NCI-H748 (cell line): ENCODE data around the gene PSD.

Experiments used
- DNase-seq: peaks from one replicate; lab custom pipeline; 2025; ENCODE audit not compliant: unreplicated experiment; lab: John Stamatoyannopoulos, UW

Gene PSD

DNA sequence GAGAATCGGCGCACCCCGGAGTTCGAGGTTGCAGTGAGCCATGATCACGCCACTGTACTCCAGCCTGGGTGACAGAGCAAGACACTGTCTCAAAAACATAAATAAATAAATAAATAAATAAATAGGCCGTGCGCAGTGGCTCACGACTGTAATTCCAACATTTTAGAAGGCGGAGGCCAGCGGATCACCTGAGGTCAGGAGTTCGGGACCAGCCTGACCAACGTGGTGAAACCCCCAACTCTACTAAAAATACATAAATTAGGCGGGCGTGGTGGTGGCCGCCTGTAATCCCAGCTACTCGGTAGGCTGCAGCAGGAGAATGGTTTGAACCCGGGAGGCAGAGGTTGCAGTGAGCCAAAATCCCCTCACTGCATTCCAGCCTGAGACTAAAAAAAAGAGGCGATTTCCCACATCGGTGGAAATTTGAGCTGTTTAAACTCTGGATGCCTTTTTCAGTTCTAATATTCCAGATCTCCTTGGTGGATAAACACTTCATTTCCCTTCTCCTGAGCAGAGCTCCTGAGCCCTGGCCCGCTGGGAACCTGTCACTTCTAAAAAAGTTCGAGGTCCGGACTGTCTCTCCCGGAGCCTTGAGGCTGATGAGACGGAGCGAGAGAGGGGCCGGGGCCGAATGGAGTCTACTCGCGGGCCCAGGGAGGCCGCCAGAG is 25.0 kb downstream of the PSD start:
- no peak for DNase-seq

DNA sequence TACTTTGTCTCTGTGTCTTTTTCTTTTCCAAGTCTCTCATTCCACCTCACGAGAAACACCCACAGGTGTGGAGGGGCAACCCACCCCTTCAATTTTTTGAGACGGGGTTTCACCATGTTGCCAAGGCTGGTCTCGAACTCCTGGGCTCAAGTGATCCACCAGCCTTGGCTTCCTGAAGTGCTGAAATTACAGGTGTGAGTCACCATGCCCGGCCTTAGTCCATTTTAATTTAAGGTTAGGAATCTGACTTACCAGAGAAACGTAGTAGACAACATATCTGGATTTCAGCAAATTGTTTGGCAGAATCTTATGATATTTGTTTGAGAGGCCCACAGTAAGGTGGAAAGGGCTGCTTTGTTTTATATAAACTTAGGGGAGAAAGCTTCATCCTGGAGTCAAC is 26.3 kb downstream of the PSD start:
- DNase-seq = no peak

DNA sequence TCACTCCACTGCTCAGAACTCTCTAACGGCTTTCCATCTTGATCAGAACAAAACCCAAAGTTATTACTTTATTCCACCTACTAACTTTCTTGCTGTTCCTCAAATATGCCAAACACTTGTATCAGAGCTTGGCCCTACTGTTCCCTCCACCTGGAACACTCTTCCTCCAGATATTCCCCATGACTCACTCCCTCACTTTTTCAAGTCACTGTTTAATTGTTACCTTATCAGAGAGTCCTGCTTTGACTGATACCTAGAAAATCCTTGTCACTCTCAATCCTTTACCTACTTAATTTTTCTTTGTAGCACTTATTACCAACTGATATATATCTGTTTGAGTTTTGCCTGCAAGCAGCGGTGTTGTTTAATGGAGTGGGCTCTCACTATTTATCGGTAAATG is 28.7 kb downstream of the PSD start:
- no peak for DNase-seq

DNA sequence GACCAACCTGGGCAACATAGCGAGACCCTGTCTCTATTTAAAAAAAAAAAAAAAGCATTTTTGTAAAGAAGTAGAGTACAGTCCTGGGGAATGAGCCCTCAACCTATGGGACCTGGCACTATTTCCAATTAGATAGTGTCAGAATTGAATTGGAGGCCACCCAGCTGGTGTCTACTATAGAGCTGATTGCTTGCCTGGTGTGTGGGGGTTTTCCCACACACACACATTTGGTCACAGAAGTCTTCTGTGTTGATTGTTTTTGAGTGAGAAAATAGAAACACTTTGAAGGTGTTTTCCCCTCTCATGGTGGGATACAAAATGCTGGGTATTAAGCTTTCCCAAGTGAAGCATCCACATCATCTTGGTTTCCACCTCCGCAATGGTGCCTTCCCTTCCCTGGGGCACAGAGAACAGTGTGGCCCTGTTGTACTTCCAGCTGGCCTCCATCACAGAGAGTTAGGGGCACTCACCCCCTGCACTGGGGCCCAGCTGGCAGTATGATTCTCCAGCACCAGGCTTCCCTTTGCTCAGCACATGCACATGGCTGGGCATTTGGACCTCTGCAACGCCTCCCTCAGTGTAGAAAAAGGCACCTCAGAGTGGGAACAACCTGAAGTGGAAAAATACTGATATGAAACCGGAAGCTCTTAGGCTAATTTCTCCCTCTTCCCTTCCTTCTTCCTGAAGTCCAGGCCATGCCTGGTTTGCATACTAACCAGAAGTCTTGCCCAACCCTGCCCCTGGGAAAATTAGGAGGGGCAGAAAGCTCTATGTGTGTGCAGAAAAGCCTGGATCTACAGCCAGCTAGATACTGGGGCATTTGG is 33.8 kb downstream of the PSD start:
- no peak for DNase-seq

DNA sequence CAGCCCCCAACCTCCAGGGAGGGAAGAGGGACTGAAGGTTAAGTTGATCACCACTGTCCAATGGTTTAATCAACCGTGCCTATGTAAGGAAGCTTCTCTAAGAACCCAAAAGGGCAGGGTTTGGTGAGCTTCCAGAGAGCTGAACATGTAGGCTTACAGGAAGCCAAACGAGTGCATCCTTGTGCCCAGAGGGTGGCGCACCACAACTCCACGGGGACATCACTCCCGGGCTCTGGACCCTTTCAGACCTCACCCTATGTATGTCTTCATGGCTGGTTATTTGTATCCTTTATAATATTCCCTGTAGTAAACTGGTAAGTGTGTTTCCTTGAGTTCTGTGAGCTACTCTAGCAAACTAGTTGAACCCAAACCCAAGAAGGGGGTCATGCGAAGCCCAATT is 34.5 kb downstream of the PSD start:
- peak; percentile 18 for DNase-seq

DNA sequence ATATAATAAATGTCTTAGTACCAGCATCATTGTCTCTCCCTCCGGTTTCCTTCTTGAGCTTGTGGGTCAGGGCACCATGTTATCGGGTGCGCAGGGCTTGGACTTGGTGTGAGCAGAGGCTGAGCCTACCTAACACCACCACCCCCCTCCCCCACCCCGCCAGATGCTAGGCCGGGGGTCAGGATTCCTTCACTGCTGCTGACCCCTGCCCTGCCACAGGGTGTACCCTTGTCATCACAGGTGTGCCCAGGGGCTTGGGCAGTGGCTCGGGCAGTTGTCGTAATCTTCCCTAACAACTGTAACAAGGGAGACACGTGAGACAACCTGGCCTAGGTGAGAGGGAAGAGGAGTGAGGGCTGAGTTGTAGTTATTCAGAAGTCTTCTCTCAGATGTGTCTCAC is 35.7 kb downstream of the PSD start:
- DNase-seq = no peak

DNA sequence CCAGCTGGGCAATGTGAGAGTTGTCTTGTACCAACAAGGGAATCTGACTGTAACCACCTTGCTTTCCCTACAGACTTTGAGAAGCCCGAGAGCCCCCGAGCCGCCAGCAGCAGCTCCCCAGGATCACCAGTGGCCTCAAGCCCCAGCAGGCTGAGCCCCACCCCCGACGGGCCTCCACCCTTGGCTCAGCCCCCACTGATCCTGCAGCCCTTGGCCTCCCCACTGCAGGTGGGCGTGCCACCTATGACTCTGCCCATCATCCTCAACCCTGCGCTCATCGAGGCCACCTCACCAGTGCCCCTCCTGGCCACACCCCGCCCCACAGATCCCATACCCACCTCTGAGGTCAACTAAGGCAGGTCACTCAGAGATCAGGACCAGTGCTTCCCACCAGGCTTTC is 36.6 kb downstream of the PSD start:
- DNase-seq = no peak

DNA sequence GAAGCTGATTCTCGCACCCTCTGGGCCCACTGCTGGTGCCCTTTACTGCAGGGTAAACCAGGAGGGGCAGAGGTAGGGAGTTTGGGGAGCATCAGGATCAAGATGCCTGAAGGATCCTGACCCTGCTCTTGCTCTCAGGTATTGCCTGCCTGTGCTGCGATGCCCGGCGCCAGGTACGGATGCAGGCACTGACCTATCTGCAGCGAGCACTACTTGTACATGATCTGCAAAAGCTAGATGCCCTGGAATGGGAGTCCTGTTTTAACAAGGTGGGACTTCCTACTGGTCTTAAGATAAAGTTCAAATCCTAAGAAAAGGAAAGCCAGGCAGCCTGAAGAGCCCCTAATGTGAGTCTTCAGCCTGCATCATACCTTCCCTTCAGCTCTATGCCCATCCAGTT is 39.2 kb downstream of the PSD start:
- no peak for DNase-seq

DNA sequence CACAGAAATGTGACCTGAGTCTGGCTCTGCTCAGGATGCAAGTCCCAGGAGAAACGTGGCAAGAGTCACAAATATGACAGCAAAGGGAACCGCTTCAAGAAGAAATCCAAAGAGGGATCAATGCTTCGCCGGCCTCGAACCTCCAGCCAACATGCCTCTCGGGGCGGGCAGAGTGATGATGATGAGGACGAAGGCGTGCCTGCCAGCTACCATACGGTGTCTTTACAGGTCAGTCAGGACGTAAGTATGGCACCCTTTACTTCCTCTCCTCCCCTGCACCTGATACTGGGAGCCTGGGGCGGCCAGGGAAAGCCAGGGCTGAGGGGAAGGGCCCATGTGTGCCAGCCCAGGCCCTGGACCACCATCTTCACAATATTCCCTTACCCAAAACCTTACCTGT is 41.7 kb downstream of the PSD start:
- no peak for DNase-seq

DNA sequence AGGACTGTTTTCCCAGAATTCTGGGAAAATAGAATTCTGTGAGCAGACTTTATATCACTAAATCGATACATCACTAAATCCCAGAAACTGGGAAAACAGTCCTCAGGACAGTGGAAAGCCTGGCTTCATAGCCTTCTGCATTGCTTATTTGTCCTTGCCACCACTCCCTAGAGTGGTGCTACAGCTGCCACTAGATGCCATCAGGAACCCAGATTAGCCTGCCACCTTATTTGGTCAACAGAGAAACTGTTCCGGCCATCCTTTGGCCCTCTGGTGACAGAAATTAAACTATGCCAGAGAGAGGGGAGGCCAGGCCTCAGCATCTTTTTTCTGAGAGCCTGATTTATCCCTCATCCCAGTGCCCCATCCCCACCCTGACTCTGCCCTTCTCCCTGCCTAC is 42.7 kb downstream of the PSD start:
- DNase-seq = no peak

DNA sequence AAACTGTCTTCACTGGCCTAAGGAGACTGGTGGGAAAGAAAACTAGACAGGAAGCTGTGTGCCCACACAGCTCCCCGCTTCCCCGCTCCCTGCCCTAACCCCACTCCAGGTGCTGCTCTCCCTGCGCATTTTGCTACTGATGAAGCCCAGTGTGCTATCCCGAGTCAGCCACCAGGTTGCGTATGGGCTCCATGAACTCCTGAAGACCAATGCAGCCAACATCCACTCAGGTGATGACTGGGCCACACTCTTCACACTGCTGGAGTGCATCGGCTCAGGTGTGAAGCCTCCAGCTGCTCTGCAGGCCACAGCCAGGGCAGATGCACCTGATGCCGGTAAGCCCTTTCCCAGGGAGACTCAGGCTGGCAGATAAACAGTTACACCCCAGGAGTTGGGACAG is 43.3 kb downstream of the PSD start:
- no peak for DNase-seq

DNA sequence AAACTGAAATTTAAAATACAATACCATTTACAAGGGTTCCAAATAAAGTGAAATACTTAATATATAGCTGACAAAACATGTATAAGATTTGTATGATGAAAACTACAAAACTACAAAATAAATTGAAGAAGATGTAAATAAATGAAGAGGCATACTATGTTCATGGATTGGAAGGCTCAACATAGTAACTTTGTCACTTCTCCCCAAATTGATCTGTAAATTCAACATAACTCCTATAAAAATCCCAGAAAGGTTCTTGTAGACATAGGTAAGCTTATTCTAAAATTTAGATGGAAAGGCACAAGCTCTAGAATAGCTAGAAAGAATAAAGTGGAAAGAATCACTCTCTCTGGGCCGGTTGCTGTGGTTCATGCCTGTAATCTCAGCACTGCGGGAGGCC is 47.3 kb downstream of the PSD start:
- DNase-seq = no peak

DNA sequence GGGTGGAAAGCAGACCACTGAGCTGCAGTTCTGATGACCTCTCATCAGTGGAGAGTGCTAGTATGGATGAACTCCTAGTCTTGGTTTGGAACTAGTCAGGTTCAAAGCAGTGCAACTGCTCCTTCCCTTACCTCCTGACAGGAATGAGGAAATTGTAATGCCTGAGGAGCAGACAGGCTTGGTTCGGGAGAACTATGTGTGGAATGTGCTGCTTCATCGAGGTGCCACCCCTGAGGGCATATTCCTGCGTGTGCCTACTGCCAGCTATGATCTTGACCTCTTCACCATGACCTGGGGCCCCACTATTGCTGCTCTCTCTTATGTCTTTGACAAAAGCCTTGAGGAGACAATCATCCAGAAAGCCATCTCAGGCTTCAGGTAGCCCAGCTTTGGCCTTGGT is 50.5 kb downstream of the PSD start:
- no peak for DNase-seq

DNA sequence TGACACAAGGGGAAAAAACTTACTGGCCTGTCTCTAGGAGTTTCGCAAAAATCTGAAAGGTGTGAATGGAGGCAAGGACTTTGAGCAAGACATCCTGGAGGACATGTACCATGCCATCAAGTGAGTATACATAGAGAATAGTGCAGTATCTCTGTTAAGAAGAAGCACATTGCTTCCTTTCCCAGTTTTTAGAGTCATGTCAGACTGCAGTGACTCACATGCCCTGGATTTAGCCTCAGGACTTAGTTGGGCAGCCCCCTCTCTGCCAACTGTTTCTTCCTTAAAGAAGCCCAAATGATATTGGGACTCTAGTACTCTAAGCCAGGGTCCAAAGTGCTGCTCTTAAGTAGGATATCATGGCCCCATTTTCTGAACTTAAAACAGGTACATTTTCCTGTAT is 51.1 kb downstream of the PSD start:
- no peak for DNase-seq

DNA sequence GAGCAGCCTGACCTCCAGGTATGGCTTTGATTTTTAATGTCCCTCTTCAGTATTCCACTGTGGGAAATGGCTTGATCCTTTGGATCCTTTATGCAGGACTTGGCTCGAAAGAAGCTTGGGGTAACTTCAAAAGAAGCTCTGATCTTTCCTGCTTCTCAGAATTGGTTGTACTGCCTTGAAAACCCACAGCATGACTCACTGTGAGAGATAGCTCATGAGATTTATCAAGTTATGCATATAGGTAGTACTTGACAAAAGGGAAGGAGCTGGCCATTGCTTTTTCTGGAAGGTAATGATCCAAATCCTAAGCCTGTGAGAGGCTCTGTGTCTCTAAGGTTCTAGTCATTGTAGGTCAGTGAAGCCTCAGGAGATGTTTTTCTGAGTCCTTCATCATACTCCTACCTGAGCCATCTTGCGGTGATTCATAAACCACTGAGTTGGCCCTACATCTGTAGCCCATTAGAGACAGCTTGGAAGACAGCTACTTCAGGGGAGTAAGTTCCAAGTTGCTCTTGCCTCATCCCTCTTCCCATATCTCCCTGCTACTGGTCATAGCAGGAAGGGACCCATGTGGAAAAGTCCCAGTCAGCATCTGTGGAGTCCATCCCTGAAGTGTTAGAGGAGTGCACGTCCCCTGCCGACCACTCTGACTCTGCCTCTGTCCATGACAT is 59.7 kb downstream of the PSD start:
- DNase-seq = no peak

DNA sequence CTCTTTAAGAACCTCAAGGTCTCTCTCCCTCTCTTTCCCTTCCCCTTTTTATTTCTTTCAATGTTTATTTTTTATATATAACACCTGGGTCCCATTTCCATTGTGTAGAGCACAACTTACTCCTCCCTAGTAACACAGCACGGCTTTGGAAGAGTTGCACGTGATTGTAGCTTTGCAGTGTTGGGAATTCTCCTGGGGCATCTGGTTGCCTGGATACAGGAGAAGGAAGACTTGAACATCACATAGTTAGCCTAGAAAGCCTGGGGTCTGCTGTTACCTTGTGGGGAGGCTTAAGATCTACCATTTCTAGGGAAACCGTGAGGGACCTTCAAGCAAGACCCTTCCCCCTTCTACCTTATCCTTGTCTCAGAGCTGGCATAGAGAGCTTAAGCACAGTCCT is 64.1 kb downstream of the PSD start:
- no peak for DNase-seq
